ENCODE measurements around the gene VASN.
A peak's percentile ranks its signal among the peaks of the same experiment; 100 is the strongest.
"Not testable (repeated sequence)": the region's sequence is repeated elsewhere in the genome, so short reads cannot be mapped to it uniquely, and the experiment has no call there.

The VASN gene

DNA sequence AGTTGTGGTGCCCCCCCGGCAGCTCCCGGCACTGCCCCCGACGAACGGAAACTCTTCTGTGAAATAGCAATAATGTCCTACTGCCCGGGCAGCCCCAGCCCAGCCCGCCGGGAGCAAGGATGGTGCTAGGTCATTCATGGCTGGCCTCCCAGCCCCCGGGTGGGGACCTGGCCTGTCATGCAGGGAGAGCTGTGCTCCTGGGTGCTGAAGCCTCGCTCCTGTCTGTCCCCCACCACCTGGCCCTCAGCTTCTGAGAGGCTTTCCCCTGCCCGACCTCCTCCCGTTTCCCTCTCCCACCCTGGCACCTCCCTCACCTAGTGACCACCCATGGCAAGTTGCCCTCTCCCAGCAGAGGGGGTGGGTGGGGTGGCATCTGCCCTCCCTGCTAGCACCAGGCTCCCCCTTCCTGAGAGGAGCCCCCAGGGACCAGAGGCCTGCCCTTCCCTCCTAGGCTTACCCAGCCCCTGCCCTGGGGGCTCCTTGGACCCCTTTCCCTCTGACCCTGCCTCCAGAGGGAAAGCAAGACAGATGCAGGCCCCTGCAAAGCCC is 34.0 kb upstream of the VASN start:
- no peak for DNase-seq

DNA sequence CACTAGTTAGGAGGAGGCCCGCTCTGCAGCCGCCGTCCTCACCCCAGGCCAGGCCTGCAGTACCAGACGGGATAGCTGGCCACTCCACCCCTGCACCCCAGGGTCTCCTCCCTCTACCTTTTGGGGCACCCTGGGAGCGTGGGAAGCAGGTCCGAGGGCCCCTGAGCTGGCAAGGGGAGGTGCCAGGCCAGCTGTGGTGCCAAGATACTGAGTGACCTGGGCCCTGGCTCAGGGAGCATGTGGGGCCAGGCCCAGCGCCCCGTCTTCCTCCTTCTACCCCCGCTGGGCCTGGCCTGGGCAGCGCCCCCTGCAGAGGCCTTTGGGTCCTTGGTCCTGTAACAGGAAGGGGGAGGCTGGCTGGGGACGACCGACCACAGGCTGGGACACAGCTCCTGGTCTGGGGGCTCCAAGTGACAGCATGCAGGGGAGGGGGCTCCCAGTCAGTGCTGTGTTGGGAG is 33.5 kb upstream of the VASN start:
- no peak for DNase-seq

DNA sequence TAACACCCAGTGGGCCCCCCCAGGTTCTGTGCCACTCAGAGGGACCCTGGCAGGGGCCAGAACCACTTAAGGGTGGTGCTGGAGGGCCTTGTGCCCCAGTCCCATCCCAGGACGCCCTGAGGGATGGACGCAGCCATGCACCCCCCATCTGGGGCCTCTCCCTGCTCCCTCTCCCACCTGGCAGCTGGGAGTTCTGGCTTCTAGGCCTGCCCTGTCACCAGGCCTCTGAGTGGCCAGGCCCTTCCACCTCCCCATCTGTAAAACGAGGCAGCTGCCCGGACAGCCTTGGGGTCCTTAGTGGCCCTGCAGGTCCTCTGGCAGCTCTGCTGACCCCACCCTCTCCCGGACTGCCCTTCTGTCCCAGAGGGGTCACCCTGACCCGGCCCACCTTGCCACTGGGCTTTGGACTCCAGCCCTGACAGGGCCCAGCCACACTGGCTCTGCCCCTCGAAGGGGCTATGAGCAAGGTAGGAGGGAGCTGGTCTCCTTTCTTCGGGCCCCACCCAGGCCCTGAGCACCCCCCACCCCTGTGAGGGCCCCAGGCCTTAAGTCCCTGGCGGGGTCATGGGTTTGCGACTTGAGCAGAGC is 32.8 kb upstream of the VASN start:
- DNase-seq = no peak

DNA sequence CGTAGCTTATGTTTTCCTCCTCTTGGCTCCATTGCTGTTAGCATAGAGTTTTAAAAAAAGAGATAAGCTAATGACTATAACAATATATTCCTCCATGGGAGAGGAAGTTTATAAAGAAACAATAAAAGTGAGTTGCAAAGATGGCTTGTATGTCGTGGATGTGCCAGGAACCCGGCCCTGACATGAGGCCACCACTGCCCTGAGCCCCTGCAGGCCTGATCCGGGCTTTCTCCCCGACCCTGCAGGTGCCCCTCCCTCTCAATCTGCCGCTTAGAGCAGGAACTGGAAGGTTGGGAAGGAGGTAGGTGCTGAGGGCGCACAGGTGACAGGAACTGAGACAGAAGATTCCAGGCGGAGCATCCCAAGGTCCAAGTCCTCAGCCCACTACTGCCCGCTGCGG is 32.2 kb upstream of the VASN start:
- DNase-seq = no peak

DNA sequence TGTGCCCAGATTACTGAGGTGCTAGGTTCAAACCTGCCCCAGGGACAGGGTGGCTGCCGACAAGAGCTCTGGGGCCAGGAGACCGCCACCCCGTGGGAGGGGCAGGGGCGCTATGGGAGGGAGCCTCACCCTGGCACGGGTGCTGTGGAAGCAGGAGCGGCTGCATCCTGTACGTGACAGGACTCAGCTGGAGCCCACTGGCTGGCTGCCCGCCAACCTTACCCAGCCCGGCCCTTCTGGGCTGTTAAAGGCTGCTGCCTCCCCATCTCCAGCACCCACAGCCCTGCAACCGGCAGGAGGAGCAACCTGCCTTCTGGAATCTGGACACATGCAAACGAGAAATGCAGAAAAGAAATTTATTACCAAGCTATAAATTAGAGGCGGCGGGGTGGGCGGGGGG is 31.7 kb upstream of the VASN start:
- DNase-seq = no peak

DNA sequence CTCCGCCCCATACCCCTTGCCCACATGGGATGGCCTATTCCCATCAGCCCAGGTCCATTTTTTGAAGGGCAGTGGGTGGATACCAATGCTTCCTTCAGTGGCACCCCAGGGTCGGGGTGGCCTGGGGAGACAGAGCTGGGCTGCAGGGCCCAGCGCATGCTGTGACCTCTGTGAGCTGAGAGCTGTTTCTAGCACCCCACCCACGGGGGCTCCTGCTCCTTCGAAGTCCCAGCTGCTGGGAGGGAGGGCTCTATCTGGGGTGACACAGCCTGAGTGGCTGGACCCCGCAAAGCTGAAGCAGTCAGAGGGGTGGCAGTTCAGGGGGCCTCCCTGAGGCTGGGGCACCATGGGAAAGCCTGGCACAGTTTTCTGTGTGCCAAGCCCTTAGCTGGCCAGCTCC is 31.2 kb upstream of the VASN start:
- DNase-seq = no peak

DNA sequence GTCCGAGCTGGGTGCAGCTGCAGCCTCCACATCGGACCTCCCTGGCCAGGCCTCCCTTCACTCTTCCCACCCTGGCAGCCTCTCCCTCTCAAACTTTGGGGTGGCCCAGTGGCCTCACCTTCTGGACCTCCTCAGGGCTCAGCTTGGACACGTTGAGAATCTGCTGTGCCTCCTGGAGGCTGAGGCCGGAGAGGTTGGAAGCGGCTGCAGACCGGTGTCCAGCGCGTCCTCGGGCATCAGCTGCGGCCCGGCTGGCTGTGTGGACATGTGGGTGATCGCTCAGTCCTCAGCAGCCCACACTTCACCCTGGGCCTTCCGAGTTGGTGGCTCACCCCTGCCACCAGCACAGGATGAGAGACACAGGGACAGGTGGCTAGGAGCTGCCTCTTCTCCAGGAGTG is 30.4 kb upstream of the VASN start:
- DNase-seq = no peak

DNA sequence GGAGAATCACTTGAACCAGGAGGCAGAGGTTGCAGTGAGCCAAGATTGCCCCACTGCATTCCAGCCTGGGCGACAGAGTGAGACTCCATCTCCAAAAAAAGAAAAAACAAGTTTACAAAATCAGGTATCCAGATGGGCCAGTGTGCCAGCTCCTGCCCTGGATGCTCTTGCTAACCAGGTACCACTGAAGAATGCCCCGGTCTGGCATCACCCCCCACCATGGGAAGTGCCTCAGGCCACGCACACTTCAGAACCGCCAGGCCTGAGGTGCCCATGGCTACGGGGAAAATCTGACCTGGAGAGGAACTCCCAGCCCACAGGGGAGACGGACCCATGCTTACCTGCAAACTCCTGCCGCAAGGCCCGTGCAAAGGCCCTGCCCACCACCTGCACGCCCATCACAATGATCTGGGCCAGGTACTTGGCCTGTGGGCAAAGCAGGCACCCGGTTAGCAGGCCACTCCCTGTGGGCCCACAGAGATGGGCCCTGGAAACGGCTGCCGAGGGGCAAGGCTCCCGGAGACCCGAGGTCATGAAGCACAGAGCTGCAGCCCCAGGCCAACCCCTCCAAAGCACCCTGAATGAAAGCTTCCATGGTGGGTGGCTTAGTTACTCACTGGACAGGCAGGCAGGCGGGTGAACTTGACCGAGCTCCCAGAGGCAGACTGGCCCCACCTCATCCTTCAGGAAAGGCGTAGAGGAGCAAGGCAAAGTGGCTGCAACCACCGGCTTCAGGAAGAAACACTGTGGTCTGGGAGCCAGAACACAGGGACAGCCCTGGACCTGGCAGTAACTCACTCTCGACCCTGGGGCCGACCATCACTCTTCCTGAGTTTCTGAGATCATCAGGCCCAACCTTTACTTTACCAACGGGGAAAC is 28.5 kb upstream of the VASN start:
- no peak for DNase-seq

DNA sequence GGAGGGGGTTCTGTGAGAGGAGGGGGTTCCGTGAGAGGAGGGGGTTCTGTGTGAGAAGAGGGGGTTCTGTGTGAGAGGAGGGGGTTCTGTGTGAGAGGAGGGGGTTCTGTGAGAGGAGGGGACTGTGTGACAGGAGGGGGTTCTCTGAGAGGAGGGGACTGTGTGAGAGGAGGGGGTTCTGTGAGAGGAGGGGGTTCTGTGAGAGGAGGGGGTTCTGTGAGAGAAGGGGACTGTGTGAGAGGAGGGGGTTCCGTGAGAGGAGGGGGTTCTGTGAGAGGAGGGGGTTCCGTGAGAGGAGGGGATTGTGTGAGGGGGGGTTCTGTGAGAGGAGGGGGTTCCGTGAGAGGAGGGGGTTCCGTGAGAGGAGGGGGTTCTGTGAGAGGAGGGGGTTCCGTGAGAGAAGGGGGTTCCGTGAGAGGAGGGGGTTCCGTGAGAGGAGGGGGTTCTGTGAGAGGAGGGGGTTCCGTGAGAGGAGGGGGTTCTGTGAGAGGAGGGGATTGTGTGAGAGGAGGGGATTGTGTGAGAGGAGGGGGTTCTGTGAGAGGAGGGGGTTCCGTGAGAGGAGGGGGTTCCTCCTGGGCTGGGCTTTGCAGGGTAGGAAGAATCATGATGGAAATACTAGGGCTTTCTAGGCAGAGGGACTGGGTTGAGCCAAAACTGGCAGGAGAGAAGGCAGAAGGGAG is 27.2 kb upstream of the VASN start:
- DNase-seq = not testable (repeated sequence)

DNA sequence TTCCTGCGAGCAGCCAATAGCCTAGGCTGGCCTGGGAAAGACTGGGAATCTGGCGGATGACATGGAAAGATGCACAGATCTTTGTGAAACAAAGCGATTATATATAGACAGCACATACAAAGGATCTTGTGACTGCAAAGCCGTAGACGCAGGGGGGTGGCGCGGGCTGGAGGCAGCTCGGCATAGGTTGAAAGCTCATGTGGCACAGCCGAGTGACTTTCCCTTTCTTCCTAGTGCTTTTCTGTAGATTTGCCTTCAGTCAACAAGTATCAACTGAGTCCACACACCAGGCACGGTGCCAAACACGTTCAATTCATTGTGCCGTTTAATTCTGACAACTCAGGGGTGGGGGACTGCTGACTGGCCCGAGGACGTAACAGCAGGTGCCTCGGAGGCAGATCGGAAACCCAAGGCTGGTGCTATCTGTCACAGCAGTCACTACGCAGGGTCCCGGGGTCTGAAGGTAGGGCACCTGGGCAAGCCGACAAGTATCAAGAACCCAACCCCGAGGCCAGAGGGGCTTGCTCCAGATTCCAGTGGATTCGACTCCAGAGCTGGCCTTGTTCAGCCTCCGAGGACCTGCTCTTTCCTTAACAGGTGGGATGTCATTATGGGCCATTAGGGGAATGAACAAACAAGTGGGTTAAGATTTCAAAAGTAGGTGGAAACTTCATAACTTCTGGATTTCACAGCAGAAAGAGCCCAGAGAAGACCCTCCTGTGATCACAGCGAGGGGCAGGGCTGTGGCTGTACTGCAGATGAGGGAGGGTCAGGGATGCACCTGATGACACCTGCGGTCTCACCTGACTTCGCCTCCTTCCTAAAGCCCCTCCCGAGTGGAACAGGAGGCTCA is 26.4 kb upstream of the VASN start:
- DNase-seq = peak; percentile 79

DNA sequence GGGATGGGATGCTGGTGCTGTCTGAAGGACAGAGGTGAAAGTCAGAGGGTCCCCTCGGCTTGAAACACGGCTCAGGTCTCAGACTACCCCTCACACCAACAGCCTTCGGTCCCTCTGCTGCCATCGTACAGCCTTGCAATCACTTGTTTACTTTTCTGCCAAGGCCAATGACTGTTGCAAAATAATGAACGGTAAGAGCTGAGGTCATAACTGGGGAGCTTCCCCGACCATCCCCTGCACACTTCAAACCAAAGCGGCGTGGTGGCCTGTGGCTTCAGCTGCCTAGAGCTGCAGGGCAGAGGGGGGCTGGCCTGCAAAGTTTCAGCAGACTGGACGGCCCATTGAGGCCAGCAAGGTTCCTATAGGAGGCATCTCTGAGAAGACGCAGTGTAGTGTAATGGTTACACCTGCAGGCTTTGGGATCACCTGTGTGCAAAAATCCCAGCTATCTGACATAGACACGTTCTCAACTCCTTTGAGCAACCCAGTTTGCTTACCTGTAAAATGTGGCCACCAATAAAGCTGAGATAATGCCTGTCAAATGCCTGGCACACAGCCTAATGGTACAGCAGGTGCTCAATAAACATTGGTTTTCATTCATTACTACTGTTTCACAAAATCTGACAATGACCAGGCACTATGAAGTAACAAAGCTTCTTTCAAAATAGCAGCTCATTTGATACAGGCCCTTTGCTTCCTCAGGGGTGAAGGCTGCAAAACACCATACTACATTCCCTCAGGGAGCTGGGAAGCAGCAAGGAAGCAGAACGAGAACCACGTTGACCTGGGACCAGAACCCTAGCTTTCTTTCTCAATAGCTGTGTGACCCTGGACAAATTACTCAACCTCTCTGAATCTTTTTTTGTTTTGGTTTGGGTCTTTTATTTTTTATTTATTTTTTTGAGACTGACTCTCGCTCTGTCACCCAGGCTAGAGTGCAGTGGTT is 25.5 kb upstream of the VASN start:
- DNase-seq = no peak

DNA sequence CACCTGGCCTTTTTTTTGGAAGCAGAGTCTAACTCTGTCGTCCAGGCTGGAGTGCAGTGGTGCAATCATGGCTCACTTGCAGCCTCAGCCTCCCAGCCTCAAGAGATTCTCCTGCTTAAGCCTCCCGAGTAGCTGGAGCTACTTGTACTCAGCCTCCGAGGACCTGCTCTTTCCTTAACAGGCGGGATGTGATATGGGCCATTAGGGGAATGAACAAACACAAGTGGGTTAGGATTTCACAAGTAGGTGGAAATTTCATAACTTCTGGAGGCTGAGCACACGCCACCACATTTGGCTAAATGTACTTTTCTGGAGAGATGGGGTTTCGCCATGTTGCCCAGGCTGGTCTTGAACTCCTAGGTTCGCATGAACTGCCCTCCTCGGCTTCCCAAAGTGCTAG is 24.6 kb upstream of the VASN start:
- no peak for DNase-seq

DNA sequence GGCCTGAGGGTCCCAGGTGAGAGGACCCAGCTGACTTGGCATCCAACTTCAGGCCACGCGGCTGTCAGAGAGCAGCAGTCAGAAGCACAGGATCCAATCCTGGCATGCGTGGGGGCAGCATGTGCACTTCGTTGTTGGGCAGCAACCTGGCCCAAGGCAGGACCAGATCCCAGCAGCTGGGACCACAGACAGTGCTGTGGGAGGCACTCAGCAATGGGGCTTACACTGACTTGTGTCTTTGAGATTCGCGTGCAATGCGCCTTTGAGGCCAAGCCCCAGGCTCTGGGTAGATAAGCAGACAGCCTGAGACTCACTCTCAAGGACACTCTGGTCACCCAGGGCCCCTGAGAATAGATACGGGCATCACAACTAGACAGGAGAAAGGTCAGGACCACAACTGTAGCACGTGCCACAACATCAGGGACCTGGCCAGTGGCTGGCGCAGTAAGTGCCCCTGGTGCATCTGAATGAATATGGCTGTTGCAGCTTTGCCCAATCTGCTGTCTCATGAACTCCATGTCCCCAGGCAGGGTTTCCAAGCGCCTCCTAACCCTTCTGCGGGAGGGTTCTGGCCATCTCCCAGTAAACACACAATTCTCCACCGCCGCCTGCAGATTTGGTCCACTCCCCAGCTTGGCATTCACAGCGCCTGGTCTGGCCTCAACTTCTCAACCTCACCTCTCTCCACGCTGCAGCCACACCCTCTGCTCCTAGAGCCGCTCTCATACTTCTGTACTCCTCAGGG is 23.7 kb upstream of the VASN start:
- DNase-seq = no peak

DNA sequence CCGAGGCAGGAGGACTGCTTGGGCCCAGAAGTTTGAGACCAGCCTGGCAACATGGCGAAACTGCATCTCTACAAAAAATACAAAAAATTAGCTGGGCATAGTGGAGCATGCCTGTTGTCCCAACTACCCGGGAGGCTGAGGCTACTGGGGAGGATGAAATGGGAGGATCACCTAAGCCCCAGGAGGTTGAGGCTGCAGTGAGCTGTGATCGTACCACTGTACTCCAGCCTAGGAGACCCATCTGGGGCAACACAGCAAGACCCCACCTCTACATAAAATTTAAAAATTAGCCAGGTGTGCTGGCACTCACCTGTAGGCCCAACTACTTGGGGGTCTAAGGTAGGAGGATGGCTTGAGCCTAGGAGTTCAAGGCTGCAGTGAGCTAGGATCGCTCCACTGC is 22.3 kb upstream of the VASN start:
- no peak for DNase-seq

DNA sequence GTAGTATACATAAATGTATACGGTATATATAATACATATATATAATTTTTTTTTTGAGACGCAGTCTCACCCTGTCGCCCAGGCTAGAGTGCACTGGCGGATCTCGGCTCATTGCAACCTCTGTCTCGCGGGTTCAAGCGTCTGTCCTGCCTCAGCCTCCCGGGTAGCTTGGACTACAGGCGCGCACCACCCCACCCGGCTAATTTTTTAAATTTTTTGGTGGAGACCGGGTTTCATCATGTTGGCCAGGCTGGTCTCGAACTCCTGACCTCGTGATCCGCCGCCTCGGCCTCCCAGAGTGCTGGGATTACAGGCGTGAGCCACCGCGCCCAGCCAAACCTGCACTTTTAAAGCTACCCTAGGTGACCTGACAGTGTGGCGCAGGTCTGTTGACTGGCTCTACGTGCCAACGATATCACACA is 21.3 kb upstream of the VASN start:
- DNase-seq = no peak

DNA sequence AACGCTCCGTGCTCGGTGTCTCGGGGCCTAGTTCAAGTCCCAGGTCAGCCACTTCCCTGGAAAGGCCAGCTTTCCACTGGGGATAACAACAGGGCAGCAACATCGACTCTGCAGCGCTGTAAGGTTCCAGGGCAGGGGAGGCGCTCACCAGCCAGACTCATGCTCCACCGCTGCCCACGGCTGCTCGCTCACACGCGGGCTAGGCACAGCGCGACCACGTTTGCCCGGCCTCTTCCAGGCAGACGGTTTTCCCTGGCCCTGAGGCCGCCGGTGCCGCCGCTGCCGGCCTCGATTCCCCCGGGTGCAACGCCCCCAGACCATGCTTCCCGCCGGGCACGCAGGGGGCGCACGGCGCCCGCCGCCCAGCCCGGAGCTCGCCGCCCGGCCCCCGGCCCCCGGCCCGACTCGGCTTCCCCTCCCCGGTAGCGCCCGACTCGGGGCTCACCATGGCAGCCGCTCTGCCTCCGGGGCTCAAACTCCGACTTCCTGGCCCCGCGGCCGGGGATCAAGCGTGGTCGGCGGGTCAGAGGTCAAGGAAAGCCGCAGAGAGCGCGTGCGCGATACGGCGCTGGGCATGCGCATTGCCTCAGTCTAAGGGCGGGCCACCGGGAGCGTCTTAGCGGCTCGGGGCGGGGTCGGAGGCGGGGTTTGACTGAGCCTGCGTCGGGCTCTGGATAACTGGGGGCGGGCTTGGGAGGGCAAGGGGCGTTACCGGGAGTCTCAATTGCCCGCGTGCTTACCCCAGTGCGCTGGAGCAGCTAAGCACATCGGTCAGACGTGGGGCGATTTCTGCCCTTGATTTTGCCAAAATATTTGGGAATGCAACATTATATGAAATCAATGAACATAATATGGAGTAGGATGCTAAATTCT is 20.6 kb upstream of the VASN start, which contains the start of gene PAM16:
PAM16 (minus strand) TSS at position 535 of the 873 bp plus-strand sequence; CDS start at position 448, 87 bp downstream.
- DNase-seq = peak; percentile 86

DNA sequence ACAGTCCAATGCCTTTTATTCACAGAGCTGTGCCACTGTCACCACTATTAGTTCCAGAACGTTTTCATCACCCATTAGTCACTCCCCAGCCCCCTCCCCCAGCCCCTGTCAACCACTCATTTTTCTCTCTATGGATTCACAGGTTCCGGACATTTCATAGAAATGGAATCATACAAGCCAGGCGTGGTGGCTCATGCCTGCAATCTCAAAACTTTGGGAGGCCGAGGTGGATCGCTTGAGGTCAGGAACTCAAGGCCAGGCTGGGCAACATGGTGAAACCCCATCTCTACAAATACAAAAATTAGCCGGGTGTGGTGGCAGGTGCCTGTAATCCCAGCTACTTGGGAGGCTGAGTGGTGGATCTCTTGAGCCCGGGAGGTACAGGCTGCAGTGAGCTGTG is 19.8 kb upstream of the VASN start:
- no peak for DNase-seq

DNA sequence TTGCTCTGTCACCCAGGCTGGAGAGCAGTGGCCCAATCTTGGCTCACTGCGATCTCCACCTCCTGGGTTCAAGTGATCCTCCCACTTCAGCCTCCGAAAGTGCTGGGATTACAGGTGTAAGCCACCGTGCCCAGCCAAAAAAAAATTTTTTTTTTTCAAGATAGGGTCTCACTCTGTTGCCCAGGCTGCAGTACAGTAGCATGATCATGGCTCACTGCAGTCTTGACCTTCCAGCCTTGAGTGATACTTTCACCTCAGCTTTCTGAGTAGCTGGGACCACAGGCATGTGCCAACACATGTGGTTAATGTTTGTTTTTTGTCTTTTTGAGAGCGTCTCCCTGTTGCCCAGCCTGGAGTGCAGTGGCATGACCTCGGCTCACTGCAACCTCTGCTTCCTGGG is 18.8 kb upstream of the VASN start:
- no peak for DNase-seq

DNA sequence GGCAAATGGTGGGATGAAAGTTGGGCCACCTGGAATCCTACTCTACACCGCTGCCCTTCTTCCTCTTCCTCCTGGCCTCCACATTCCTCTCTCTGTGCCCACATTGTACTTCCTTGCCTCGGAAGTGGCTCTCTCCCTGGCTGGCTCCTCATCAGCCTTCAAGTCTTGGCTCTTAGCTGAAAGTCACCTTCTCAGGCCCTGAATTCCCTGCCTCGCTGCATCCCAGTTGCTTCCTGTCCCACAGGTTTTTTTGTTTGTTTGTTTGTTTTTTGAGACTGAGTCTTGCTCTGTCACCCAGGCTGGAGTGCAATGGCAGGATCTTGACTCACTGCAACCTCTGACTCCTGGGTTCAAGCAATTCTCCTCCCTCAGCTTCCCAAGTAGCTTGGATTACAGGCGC is 18.0 kb upstream of the VASN start:
- DNase-seq = no peak

Data from DMS79 treated with DMSO at 0.1 percent for 48 hours (cell line).